ENCODE data around the gene MID1. TPM values are rescaled to one million over a fixed set of nuclear protein-coding genes. Genes with fewer than 3 reads are reported as not detected.
A peak's percentile ranks its signal among the peaks of the same experiment; 100 is the strongest.

The MID1 gene
- total RNA-seq, 1 donor from 2014 or later = 32.8 TPM

DNA sequence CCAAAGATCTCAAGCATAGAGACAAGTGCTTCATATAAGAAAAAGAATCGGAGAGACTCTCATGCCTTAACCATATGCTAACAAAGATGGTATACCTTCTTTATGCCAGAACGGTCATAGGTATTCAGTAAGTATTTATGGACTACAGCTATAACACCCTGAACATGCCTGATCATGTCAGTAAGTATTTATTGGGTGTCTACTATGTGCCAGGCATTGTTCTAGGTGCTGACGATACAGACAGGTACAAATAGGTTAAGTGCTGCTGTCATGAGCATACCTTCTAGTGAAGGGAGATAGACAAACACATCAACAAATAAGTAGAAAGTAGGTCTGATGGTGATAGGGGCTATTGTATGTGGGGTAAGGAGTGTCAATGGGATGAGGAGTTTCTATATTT lies 9.5 kb upstream of the MID1 start:
- Histone ChIP-seq H3K36me3 (no peaks in the 10 kb centered on the region), H3K27me3 (no peaks in the 10 kb centered on the region), H3K4me1 (peaks cover 0 to 2% of the 10 kb centered on the region in 2 donors), H3K9me3 (no peaks in the 10 kb centered on the region), H3K4me3 (no peak overlapping the region), H3K27ac (no peak overlapping the region)
- intact Hi-C loops (cut with DNase I) = loop anchor here (10.0 kb wide), 1 partner anchor 95 kb away; no protein-coding TSS in a partner anchor
- no peak for DNase-seq (ENCODE audit: low spot score in 2 of 2)
- TF ChIP-seq, protein P1, sequence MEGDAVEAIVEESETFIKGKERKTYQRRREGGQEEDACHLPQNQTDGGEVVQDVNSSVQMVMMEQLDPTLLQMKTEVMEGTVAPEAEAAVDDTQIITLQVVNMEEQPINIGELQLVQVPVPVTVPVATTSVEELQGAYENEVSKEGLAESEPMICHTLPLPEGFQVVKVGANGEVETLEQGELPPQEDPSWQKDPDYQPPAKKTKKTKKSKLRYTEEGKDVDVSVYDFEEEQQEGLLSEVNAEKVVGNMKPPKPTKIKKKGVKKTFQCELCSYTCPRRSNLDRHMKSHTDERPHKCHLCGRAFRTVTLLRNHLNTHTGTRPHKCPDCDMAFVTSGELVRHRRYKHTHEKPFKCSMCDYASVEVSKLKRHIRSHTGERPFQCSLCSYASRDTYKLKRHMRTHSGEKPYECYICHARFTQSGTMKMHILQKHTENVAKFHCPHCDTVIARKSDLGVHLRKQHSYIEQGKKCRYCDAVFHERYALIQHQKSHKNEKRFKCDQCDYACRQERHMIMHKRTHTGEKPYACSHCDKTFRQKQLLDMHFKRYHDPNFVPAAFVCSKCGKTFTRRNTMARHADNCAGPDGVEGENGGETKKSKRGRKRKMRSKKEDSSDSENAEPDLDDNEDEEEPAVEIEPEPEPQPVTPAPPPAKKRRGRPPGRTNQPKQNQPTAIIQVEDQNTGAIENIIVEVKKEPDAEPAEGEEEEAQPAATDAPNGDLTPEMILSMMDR (IDR thresholded peaks at IDR 0.05) = no peak

DNA sequence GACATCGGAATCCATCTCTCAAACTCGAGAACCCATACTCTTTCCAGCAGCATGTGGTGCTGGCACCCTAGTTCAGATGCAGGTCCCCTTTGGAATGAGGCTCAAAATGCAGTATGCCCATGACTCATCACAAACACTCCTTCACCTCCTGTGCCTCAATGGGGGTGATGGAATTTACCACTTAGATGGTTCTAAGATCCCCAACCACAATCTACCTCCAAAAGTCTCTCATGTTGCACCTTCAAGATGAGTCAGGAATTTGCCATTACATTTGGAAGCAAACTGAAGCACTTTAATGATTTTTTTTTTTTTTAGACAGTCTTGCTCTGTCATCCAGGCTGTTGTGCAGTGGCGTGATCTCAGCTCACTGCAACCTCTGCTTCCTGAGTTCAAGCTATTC lies 8.5 kb upstream of the MID1 start:
- intact Hi-C loops (cut with DNase I) = no loop called here
- no peaks in the 10 kb centered on the region for H3K27me3 ChIP-seq
- no peak overlapping the region for H3K4me3 ChIP-seq
- TF ChIP-seq, protein P1 (IDR thresholded peaks at IDR 0.05) = no peak
- H3K27ac ChIP-seq = no peak overlapping the region
- no peaks in the 10 kb centered on the region for H3K9me3 ChIP-seq
- no peak for DNase-seq (ENCODE audit: low spot score in 2 of 2)
- no peaks in the 10 kb centered on the region for H3K4me1 ChIP-seq
- no peaks in the 10 kb centered on the region for H3K36me3 ChIP-seq

DNA sequence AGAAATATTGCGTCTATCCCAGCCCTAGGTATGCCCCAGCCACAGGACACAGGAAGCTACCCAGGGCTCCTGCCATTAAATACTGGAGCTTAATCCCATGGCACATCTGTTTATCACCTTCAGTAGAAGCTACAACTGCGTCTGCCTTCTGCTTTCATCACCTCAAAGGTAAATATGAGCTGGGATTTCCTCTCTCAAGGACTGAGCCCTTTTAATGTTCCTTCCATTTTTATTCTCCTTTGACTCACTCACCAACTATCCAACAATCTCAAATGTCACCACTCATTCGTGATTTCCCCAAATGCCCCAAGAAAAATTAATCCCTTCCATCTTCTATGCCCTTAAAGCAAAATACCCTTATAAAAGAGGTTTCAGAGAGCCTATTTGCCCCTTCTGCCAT lies 1.8 kb upstream of the MID1 start:
- Histone ChIP-seq H3K9me3 (no peaks in the 10 kb centered on the region), H3K4me3 (no peak overlapping the region), H3K27ac (no peak overlapping the region), H3K4me1 (no peaks in the 10 kb centered on the region), H3K27me3 (no peaks in the 10 kb centered on the region), H3K36me3 (no peaks in the 10 kb centered on the region)
- TF ChIP-seq, protein P1 (IDR thresholded peaks at IDR 0.05) = no peak
- intact Hi-C loops (cut with DNase I) = no loop called here
- DNase-seq (ENCODE audit: low spot score in 2 of 2) = no peak

DNA sequence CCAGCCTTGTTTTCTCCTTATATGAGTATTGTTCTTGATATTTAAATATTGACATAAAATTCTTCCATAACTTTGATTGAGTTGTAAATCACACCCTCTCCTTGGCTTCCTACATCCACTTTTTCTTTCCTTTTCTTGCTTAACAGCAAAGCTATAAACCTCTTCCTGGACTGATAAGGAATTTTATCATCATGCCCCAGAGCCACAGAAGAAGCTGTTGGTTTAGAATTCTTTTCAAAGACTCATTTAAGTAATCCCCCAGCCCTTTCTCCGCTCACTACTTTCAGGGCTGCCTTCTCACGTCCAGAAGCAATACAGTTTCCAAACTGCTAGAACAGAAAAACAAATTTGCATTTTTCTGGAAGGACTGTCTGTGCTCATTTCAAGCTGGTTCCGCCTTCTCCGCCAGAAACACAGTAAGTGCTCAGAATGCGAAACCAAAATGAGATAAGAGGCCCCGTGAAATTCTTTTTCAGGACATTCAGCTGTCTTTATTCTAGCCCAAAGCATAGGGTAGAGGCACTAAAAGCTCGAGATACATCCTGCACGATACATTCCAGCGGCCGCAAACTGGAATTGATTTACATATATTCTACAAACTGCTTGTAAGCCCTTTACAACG lies 849 bp downstream of the MID1 start:
- Histone ChIP-seq H3K4me1 (peaks cover 0 to 2% of the 10 kb centered on the region in 2 donors), H3K27me3 (no peaks in the 10 kb centered on the region), H3K27ac (peak overlapping the region; percentile 26 to 68), H3K9me3 (no peaks in the 10 kb centered on the region), H3K36me3 (no peaks in the 10 kb centered on the region), H3K4me3 (peak overlapping the region; percentile 59 to 61)
- no peak for DNase-seq (ENCODE audit: low spot score in 2 of 2)
- intact Hi-C loops (cut with DNase I) = loop anchor here (5.0 kb wide), 2 partner anchors 427 to 483 kb away; no protein-coding TSS in a partner anchor
- TF ChIP-seq, protein P1 (IDR thresholded peaks at IDR 0.05) = no peak

DNA sequence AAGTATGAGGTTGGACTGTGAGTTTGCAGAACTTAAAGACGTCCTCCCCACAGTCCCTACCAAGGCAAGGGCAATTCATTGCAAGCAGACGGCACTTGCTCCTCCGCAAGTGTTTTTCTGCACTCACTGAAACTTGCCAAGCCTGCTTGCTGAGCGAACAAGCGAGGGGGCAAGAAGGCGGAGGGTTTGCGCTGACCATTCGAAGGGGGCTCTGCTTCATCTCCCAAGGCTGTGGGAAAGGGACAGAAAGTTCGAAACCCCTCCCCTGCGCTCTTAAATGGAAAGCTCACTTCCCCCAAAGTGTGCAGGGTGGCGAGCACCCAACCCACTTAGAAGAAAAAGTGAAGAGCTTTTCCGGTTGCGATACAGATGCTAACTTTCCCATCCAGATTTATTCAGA lies 1.4 kb downstream of the MID1 start:
- H3K27ac ChIP-seq = no peak overlapping the region

More for the DNA sequence above, 1.4 kb downstream of the MID1 start:
- Histone ChIP-seq H3K4me1 (peaks cover 0 to 2% of the 10 kb centered on the region in 2 donors), H3K27me3 (no peaks in the 10 kb centered on the region), H3K36me3 (no peaks in the 10 kb centered on the region), H3K9me3 (no peaks in the 10 kb centered on the region), H3K4me3 (peak overlapping the region; percentile 59 to 61)
- intact Hi-C loops (cut with DNase I) = loop anchor here (5.0 kb wide), 2 partner anchors 427 to 483 kb away; no protein-coding TSS in a partner anchor
- no peak for DNase-seq (ENCODE audit: low spot score in 2 of 2)
- TF ChIP-seq, protein P1 (IDR thresholded peaks at IDR 0.05) = no peak

Data from ascending aorta (tissue), 2 donors.